ENCODE measurements around the gene SLC25A48.

Gene SLC25A48

GRCh38 chr5:135823881-135824280 lies 10.6 kb upstream of the SLC25A48 start:
- no peak overlapping the region for H3K4me3 ChIP-seq (ENCODE audit: low read length)
- H3K27me3 ChIP-seq (replicated peaks; ENCODE audit: control insufficient read depth, insufficient read depth, low read length) = peaks cover 34% of the 10 kb centered on the region
- H3K36me3 ChIP-seq (ENCODE audit: control insufficient read depth, insufficient read depth, low read length, severe bottlenecking) = no peaks in the 10 kb centered on the region
- no peak overlapping the region for H3K9ac ChIP-seq (ENCODE audit: low read length)
- no peaks in the 10 kb centered on the region for H3K4me1 ChIP-seq (ENCODE audit: control insufficient read depth, insufficient read depth, low read length)
- no peaks in the 10 kb centered on the region for H3K9me3 ChIP-seq (ENCODE audit: control insufficient read depth, low read length)
- no peak for DNase-seq (ENCODE audit: low read depth)

- no peak overlapping the region for H3K9ac ChIP-seq (ENCODE audit: low read length)
- H3K36me3 ChIP-seq (ENCODE audit: control insufficient read depth, insufficient read depth, low read length, severe bottlenecking) = no peaks in the 10 kb centered on the region
- no peaks in the 10 kb centered on the region for H3K4me1 ChIP-seq (ENCODE audit: control insufficient read depth, insufficient read depth, low read length)
- DNase-seq (ENCODE audit: low read depth) = no peak
- H3K9me3 ChIP-seq (ENCODE audit: control insufficient read depth, low read length) = no peaks in the 10 kb centered on the region
- no peak overlapping the region for H3K4me3 ChIP-seq (ENCODE audit: low read length)
- H3K27me3 ChIP-seq (replicated peaks; ENCODE audit: control insufficient read depth, insufficient read depth, low read length) = peaks cover 42% of the 10 kb centered on the region
Observed at GRCh38 chr5:135824541-135825041, 9.9 kb upstream of the SLC25A48 start.

DNA sequence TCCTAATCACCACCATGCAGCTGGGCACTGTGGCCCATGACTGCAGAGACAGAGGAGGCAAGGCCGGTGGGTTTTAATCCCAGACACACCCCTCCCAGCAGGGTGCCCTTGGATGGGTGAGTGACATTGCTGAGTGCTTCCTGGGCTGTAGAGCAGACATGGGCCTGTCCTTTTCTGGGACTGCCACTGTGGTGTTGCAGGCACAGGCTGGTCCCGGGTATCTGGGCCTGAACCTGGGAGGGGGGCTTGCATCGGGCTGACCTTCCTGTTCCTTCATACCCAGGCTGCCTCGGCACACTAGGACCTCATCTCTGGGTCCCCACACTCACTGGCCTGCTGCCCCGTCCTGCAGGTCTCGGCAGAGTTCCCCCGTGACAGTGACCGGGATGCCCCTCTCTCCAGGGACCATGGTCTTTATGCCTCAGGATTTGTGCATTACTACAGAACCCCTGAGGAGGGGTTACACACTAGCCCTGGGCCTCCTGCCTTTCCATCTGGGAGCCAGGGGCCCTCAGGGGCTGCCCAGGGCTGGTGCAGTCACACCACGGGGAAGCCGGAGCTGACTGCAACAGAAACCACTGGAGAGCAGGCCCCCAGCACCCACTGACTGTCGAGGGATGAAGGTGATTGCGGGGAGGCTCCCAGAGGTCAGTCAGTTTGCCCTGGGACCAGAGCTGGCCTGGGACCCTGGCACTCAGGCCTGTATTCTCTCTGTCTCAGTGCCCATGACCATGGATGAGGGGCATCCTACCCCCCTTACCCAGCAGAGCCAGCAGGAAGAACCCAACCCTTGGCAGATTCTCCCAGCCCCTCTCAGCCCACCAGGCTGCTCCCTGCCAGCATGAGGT lies 8.9 kb upstream of the SLC25A48 start:
- no peak for DNase-seq (ENCODE audit: low read depth)
- no peaks in the 10 kb centered on the region for H3K36me3 ChIP-seq (ENCODE audit: control insufficient read depth, insufficient read depth, low read length, severe bottlenecking)
- no peaks in the 10 kb centered on the region for H3K9me3 ChIP-seq (ENCODE audit: control insufficient read depth, low read length)
- H3K9ac ChIP-seq (ENCODE audit: low read length) = no peak overlapping the region
- H3K4me1 ChIP-seq (ENCODE audit: control insufficient read depth, insufficient read depth, low read length) = no peaks in the 10 kb centered on the region
- no peak overlapping the region for H3K4me3 ChIP-seq (ENCODE audit: low read length)
- peaks cover 48% of the 10 kb centered on the region for H3K27me3 ChIP-seq (replicated peaks; ENCODE audit: control insufficient read depth, insufficient read depth, low read length)

GRCh38 chr5:135826221-135826525 lies 8.3 kb upstream of the SLC25A48 start:
- Histone ChIP-seq H3K9ac (ENCODE audit: low read length) (no peak overlapping the region), H3K36me3 (ENCODE audit: control insufficient read depth, insufficient read depth, low read length, severe bottlenecking) (no peaks in the 10 kb centered on the region), H3K27me3 (replicated peaks; ENCODE audit: control insufficient read depth, insufficient read depth, low read length) (peaks cover 48% of the 10 kb centered on the region), H3K4me1 (ENCODE audit: control insufficient read depth, insufficient read depth, low read length) (no peaks in the 10 kb centered on the region), H3K4me3 (ENCODE audit: low read length) (no peak overlapping the region), H3K9me3 (ENCODE audit: control insufficient read depth, low read length) (no peaks in the 10 kb centered on the region)
- DNase-seq (ENCODE audit: low read depth) = no peak

- Histone ChIP-seq H3K9me3 (ENCODE audit: control insufficient read depth, low read length) (no peaks in the 10 kb centered on the region), H3K9ac (ENCODE audit: low read length) (no peak overlapping the region), H3K36me3 (ENCODE audit: control insufficient read depth, insufficient read depth, low read length, severe bottlenecking) (no peaks in the 10 kb centered on the region), H3K4me3 (ENCODE audit: low read length) (no peak overlapping the region), H3K27me3 (replicated peaks; ENCODE audit: control insufficient read depth, insufficient read depth, low read length) (peaks cover 56% of the 10 kb centered on the region), H3K4me1 (ENCODE audit: control insufficient read depth, insufficient read depth, low read length) (no peaks in the 10 kb centered on the region)
- no peak for DNase-seq (ENCODE audit: low read depth)
Observed at GRCh38 chr5:135826994-135827671, 7.3 kb upstream of the SLC25A48 start.

GRCh38 chr5:135827965-135828781 lies 6.3 kb upstream of the SLC25A48 start:
- H3K9ac ChIP-seq (ENCODE audit: low read length) = no peak overlapping the region
- no peaks in the 10 kb centered on the region for H3K36me3 ChIP-seq (ENCODE audit: control insufficient read depth, insufficient read depth, low read length, severe bottlenecking)
- peaks cover 63% of the 10 kb centered on the region for H3K27me3 ChIP-seq (replicated peaks; ENCODE audit: control insufficient read depth, insufficient read depth, low read length)
- no peaks in the 10 kb centered on the region for H3K4me1 ChIP-seq (ENCODE audit: control insufficient read depth, insufficient read depth, low read length)
- no peak overlapping the region for H3K4me3 ChIP-seq (ENCODE audit: low read length)
- no peak for DNase-seq (ENCODE audit: low read depth)
- H3K9me3 ChIP-seq (ENCODE audit: control insufficient read depth, low read length) = no peaks in the 10 kb centered on the region

DNA sequence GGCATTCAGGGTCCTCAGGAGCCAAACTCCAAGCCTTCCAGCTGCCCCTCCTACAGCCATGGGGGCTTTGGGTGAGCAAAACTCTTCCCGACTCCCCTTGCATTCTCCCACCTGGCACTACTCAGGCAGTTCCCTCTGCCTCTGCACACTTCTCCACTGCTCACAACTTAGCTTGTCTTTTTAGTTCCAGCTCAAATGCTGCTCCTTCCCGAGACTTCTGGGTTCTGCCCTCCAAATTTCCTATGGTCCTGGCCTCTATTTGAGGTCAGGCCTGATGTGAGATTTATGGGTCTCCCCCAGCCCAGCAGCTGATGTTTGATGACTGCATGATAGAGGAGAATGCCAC lies 5.7 kb upstream of the SLC25A48 start:
- H3K27me3 ChIP-seq (replicated peaks; ENCODE audit: control insufficient read depth, insufficient read depth, low read length) = peaks cover 69% of the 10 kb centered on the region
- no peak overlapping the region for H3K4me3 ChIP-seq (ENCODE audit: low read length)
- no peaks in the 10 kb centered on the region for H3K36me3 ChIP-seq (ENCODE audit: control insufficient read depth, insufficient read depth, low read length, severe bottlenecking)
- H3K4me1 ChIP-seq (ENCODE audit: control insufficient read depth, insufficient read depth, low read length) = no peaks in the 10 kb centered on the region
- H3K9me3 ChIP-seq (ENCODE audit: control insufficient read depth, low read length) = no peaks in the 10 kb centered on the region
- no peak for DNase-seq (ENCODE audit: low read depth)
- no peak overlapping the region for H3K9ac ChIP-seq (ENCODE audit: low read length)

GRCh38 chr5:135829179-135829578 lies 5.3 kb upstream of the SLC25A48 start:
- DNase-seq (ENCODE audit: low read depth) = no peak
- Histone ChIP-seq H3K36me3 (ENCODE audit: control insufficient read depth, insufficient read depth, low read length, severe bottlenecking) (no peaks in the 10 kb centered on the region), H3K9ac (ENCODE audit: low read length) (no peak overlapping the region), H3K9me3 (ENCODE audit: control insufficient read depth, low read length) (no peaks in the 10 kb centered on the region), H3K4me3 (ENCODE audit: low read length) (no peak overlapping the region), H3K4me1 (ENCODE audit: control insufficient read depth, insufficient read depth, low read length) (no peaks in the 10 kb centered on the region), H3K27me3 (replicated peaks; ENCODE audit: control insufficient read depth, insufficient read depth, low read length) (peaks cover 73% of the 10 kb centered on the region)

- Histone ChIP-seq H3K4me3 (ENCODE audit: low read length) (no peak overlapping the region), H3K9ac (ENCODE audit: low read length) (no peak overlapping the region), H3K9me3 (ENCODE audit: control insufficient read depth, low read length) (no peaks in the 10 kb centered on the region), H3K36me3 (ENCODE audit: control insufficient read depth, insufficient read depth, low read length, severe bottlenecking) (no peaks in the 10 kb centered on the region), H3K27me3 (replicated peaks; ENCODE audit: control insufficient read depth, insufficient read depth, low read length) (peaks cover 77% of the 10 kb centered on the region), H3K4me1 (ENCODE audit: control insufficient read depth, insufficient read depth, low read length) (peaks cover 2% of the 10 kb centered on the region)
- peak; percentile 80 for DNase-seq (ENCODE audit: low read depth)
Observed at GRCh38 chr5:135829681-135830383, 4.6 kb upstream of the SLC25A48 start.

- DNase-seq (ENCODE audit: low read depth) = no peak
- peaks cover 4% of the 10 kb centered on the region for H3K4me1 ChIP-seq (ENCODE audit: control insufficient read depth, insufficient read depth, low read length)
- H3K9me3 ChIP-seq (ENCODE audit: control insufficient read depth, low read length) = no peaks in the 10 kb centered on the region
- H3K36me3 ChIP-seq (ENCODE audit: control insufficient read depth, insufficient read depth, low read length, severe bottlenecking) = no peaks in the 10 kb centered on the region
- H3K27me3 ChIP-seq (replicated peaks; ENCODE audit: control insufficient read depth, insufficient read depth, low read length) = peaks cover 80% of the 10 kb centered on the region
- H3K9ac ChIP-seq (ENCODE audit: low read length) = no peak overlapping the region
- H3K4me3 ChIP-seq (ENCODE audit: low read length) = no peak overlapping the region
Observed at GRCh38 chr5:135830384-135830700, 4.1 kb upstream of the SLC25A48 start.

GRCh38 chr5:135830876-135831275 lies 3.6 kb upstream of the SLC25A48 start:
- no peak for DNase-seq (ENCODE audit: low read depth)
- H3K9me3 ChIP-seq (ENCODE audit: control insufficient read depth, low read length) = no peaks in the 10 kb centered on the region
- H3K9ac ChIP-seq (ENCODE audit: low read length) = no peak overlapping the region
- H3K27me3 ChIP-seq (replicated peaks; ENCODE audit: control insufficient read depth, insufficient read depth, low read length) = peaks cover 86% of the 10 kb centered on the region
- H3K4me3 ChIP-seq (ENCODE audit: low read length) = no peak overlapping the region
- peaks cover 4% of the 10 kb centered on the region for H3K4me1 ChIP-seq (ENCODE audit: control insufficient read depth, insufficient read depth, low read length)
- no peaks in the 10 kb centered on the region for H3K36me3 ChIP-seq (ENCODE audit: control insufficient read depth, insufficient read depth, low read length, severe bottlenecking)

Data from adipocyte (in vitro differentiated cells).